NT2/D1 (cell line): ENCODE data around the gene CHN1.

Experiments
- SUZ12 ChIP-seq: IDR thresholded peaks from 2 replicates; pipeline ENCODE4 v1.6.1; 2011; ENCODE audit not compliant: insufficient read length, insufficient read depth; ENCODE audit errors: extremely low read depth
- YY1 ChIP-seq: IDR thresholded peaks from 2 replicates; pipeline ENCODE4 v1.6.1; 2011; ENCODE audit not compliant: insufficient read length, insufficient read depth
- ZNF274 ChIP-seq: IDR thresholded peaks from 2 replicates; pipeline ENCODE4 v1.6.1; 2011; ENCODE audit warnings: mild to moderate bottlenecking, low read depth, low read length

DNA sequence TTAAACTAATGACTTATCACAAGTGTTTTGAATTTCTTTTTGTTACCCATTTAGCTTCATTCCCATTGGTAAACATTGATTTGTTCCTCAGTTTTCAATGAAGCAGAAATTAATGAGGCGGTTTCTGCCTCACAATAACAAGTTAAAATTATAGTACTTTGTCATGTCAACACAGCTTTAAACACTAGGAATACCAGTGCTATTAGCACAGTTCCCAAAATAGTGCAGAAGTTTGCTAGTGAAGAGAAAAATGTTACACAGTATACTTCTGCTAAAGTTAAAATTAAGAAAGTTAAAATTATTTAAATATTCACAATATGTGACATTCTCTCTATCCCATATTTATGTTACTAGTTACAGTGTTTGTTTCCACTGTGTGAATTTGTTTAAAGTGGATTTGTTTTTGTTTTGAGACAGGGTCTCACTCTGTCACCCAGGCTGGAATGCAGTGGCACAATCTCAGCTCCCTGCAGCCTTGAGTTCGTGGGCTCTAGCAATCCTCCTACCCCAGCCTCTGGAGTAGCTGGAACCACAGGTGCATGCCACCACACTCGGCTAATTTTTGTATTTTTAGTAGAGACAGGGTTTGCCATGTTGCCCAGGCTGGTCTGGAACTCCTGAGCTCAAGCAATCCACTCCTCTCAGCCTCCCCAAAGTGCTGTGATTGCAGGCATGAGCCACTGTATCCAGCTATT is 3.8 kb upstream of the CHN1 start:
- TF ChIP-seq ZNF274 = no peak
- no peak for TF ChIP-seq YY1
- TF ChIP-seq SUZ12 = no peak
